AG04449 (cell line): ENCODE data around the gene KIF3B.

Experiments used
- CTCF ChIA-PET: fragments of 350-600 bp; formaldehyde crosslinking; extraction: SDS; loops from one replicate; lab custom pipeline; 2021; ENCODE audit warnings: antibody characterized with exemption; lab: Yijun Ruan, JAX
- POLR2A ChIA-PET: fragments of 400-600, 350-600 bp; formaldehyde crosslinking; extraction: SDS; loops from one replicate; lab custom pipeline; 2020; ENCODE audit warnings: antibody characterized with exemption, inconsistent platforms; lab: Yijun Ruan, JAX
- DNase-seq: peaks from one replicate; pipeline ENCODE4 v3.0.0-alpha.2; 2010; ENCODE audit warnings: low read depth, low spot score
- H3K4me3 ChIP-seq: 2 replicates; pipeline ENCODE4 v1.5.1; 2011; ENCODE audit warnings: low read depth, mild to moderate bottlenecking, control low read depth, low read length
- TF ChIP-seq, protein P1 (sequence below): IDR thresholded peaks from one replicate; pipeline ENCODE4 v1.5.1; 2011; ENCODE audit warnings: mild to moderate bottlenecking, moderate library complexity, low read length, control low read depth, inconsistent platforms; ENCODE audit not compliant: insufficient read depth; ENCODE audit errors: missing control alignments

KIF3B gene

GRCh38 chr20:32360333-32360634 lies 82.8 kb downstream of the KIF3B start:
- TF ChIP-seq, protein P1, sequence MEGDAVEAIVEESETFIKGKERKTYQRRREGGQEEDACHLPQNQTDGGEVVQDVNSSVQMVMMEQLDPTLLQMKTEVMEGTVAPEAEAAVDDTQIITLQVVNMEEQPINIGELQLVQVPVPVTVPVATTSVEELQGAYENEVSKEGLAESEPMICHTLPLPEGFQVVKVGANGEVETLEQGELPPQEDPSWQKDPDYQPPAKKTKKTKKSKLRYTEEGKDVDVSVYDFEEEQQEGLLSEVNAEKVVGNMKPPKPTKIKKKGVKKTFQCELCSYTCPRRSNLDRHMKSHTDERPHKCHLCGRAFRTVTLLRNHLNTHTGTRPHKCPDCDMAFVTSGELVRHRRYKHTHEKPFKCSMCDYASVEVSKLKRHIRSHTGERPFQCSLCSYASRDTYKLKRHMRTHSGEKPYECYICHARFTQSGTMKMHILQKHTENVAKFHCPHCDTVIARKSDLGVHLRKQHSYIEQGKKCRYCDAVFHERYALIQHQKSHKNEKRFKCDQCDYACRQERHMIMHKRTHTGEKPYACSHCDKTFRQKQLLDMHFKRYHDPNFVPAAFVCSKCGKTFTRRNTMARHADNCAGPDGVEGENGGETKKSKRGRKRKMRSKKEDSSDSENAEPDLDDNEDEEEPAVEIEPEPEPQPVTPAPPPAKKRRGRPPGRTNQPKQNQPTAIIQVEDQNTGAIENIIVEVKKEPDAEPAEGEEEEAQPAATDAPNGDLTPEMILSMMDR, result no peak
- ChIA-PET CTCF (interaction anchor here (1.8 kb wide), 1 partner anchor 24 kb away, joined by 8 read pairs; no protein-coding TSS in a partner anchor), POLR2A (no interaction called here)
- peak overlapping the region; percentile 91 for H3K4me3 ChIP-seq
- no peak for DNase-seq

DNA sequence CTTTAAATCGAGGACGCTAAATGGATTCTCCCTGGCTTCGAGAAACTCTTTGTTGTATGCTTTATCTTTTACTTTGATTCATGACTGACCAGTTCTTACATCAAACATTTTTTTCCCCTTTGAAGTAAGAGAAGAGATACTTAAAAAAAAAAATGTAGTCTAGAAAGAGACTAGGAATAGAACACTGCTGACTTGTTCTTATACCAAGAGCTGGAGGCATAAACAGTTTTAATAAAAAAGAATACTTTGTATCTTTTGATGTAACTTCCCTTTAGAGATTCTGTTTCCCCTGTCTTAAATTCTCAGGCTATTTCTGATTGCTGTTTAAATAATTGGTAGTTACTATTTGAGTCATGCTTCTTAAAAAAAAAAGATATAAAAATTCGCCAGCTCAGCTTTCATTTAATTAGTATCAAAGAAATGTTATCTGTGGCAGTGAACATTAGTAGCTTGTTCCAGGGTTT lies 85.5 kb downstream of the KIF3B start:
- no peak for DNase-seq
- POLR2A ChIA-PET, result no interaction called here
- TF ChIP-seq, protein P1, result no peak
- CTCF ChIA-PET, result no interaction called here
- H3K4me3 ChIP-seq, result no peak overlapping the region

GRCh38 chr20:32363492-32363891 lies 86.0 kb downstream of the KIF3B start:
- ChIA-PET CTCF (interaction anchor here (1.2 kb wide), 1 partner anchor 27 kb away, joined by 3 read pairs; no protein-coding TSS in a partner anchor), POLR2A (no interaction called here)
- TF ChIP-seq, protein P1, result no peak
- H3K4me3 ChIP-seq, result no peak overlapping the region
- DNase-seq, result no peak

DNA sequence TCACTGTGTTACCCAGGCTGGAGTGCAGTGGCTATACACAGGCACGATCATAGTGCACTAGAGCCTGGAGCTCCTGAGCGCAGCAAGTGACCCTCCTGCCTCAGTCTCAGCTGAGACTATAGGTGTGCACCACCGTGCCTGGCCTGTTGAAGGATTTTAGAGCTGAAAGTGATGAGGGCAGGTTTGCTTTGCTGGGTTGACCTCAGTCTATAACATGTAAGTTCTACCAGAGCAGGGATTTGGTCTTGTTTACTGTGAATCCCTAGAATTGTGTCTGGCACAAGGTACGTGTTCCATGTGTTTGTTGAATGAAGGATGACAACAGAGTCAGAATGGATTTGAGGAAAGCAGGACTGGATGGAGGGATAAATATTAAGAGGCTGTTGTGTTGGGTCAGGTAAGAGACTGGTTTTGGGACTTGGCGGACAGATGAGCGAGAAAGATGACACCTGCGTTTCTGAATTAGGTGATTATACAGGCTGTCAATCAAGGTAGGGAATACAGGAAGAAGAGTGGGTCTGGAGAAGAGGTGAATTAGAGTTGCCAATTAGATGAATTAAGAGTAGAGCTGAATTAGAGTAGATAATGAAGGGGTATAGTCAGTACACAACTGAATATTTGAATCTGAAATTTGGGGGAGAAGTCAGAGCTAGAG lies 87.2 kb downstream of the KIF3B start:
- ChIA-PET CTCF (interaction anchor here (1.2 kb wide), 1 partner anchor 28 kb away, joined by 3 read pairs; no protein-coding TSS in a partner anchor), POLR2A (no interaction called here)
- TF ChIP-seq, protein P1, result no peak
- no peak overlapping the region for H3K4me3 ChIP-seq
- DNase-seq, result no peak

GRCh38 chr20:32365564-32365963 lies 88.1 kb downstream of the KIF3B start:
- CTCF ChIA-PET, result no interaction called here
- TF ChIP-seq, protein P1, result no peak
- no peak for DNase-seq
- POLR2A ChIA-PET, result no interaction called here
- H3K4me3 ChIP-seq, result no peak overlapping the region

- DNase-seq, result no peak
- ChIA-PET POLR2A (no interaction called here), CTCF (no interaction called here)
- TF ChIP-seq, protein P1, result no peak
- no peak overlapping the region for H3K4me3 ChIP-seq
Measured at GRCh38 chr20:32366380-32366779, 88.9 kb downstream of the KIF3B start.
